CD4-positive, alpha-beta T cell treated with Interleukin-4 for 1 hour (primary cell): ENCODE measurements around the gene MAPK10.
A peak's percentile ranks its signal among the peaks of the same experiment; 100 is the strongest.
"Not testable (repeated sequence)": the region's sequence is repeated elsewhere in the genome, so short reads cannot be mapped to it uniquely, and the experiment has no call there.

ENCODE experiments used
- DNase-seq, 2 donors: peaks; one replicate each; pipeline ENCODE4 v3.0.0-alpha.2; 2020 to 2022

MAPK10 gene

DNA sequence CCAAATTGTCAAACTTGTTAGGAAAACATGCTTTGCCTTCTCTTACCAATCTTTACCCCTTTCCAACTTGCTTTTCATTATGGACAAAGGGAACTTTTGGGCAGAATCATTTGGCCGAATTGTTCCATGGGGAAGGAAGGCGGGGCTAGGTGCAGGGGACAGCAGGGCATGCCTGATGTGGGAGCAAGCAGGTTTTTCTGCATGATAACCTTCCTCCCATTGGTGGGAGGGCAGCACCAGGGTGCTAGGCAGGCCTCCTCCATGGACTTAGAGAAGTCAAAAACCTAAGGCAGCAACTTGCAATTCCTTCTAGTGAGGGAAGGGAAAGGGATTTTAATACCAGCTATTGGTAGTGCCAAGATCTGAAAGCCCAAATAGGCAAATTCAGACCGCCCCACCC lies 260.5 kb downstream of the MAPK10 start:
- no peak for DNase-seq

- DNase-seq: no peak
Observed at GRCh38 chr4:86098691-86099090, 261.2 kb downstream of the MAPK10 start.

GRCh38 chr4:86096373-86096772 lies 263.5 kb downstream of the MAPK10 start:
- DNase-seq: no peak

GRCh38 chr4:86092684-86093083 lies 267.2 kb downstream of the MAPK10 start:
- no peak for DNase-seq

DNA sequence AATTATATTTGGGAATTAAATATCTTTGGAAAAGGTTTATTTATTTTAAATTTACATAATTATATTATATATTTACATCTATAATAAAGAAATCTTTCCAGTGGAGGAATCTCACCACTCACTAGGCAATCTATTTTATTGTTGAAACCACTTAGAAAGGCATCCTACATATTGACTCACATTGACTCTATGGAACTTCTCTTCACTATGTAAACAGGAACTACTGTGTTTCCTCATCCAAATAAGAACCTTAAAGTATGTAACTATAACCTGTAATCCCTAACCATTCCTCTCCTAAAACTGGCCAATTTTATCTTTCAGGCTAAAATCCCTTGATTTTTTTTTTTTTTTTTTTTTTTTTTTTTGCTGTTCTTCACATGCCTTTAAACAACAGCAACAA lies 268.7 kb downstream of the MAPK10 start:
- DNase-seq: no peak

DNA sequence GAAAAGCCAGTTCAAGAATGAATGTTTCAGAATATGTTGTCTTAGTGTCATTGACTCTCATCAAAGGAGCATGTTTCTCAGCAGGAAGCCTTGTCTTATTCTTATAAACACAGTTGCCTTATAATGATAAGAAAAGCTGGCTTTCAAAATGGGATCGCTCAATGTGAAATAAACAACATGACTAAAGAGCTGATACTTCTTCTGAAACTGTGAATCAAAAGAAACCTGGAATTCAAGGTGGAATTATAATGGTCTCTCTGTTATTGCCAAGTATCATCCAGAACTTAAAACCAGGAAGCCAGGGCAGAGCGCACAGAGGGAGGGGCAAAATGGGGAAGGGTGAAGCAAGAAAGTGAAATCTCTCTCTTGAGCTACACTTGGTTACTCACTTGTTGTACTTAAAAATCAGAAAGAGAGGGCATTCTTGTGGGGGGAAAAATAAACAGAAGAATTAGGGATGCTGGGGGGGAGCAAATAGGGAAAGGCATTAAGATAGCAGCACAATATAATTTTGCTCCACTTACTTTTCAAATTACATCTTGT lies 270.0 kb downstream of the MAPK10 start:
- no peak for DNase-seq

- DNase-seq: no peak
Observed at GRCh38 chr4:86089053-86089452, 270.8 kb downstream of the MAPK10 start.

- not testable (repeated sequence) for DNase-seq
Observed at GRCh38 chr4:86075796-86076195, 284.1 kb downstream of the MAPK10 start.

- DNase-seq: no peak
Observed at GRCh38 chr4:86060341-86060740, 299.5 kb downstream of the MAPK10 start.

DNA sequence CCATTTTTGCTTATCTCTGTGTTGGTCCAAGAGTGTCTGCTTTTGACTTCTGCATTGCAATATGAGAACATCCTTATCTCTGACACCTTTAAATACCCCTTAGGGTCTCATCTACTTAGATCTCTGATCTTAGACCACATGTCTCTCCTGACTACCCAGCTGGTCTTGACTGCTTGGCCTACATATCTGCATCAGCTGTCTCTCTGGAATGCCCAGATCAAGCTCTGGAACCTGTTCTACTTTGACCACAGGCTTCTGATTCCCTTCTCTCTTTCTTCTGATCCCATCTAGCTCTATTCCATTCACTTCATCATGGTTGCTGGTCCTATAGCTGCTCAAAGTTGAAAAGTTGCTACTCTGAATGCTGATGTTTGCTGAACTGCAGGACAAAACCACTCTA lies 301.2 kb downstream of the MAPK10 start:
- DNase-seq: no peak

GRCh38 chr4:86055898-86056297 lies 304.0 kb downstream of the MAPK10 start:
- DNase-seq: no peak

GRCh38 chr4:86054286-86055032 lies 305.4 kb downstream of the MAPK10 start:
- DNase-seq: no peak

DNA sequence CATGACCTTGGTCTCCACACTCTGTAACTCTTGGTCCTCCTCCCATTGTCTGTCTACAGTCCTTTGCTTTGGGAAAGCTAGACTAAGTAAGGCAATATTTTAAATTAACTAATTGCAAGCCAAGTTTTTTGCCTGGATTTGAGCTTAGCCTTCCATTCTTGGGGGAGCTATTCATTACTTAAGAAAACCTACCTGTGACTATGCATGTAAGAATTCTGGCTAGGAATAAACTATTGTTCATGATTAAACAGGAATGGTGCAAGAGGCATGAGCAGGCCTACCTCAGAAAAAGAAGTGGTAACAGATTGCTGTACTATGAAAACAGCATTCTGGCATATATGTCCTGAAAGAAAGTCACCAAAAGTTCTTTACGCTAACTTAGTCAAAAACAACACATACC lies 309.4 kb downstream of the MAPK10 start:
- no peak for DNase-seq

- no peak for DNase-seq
Observed at GRCh38 chr4:86048426-86048825, 311.4 kb downstream of the MAPK10 start.

DNA sequence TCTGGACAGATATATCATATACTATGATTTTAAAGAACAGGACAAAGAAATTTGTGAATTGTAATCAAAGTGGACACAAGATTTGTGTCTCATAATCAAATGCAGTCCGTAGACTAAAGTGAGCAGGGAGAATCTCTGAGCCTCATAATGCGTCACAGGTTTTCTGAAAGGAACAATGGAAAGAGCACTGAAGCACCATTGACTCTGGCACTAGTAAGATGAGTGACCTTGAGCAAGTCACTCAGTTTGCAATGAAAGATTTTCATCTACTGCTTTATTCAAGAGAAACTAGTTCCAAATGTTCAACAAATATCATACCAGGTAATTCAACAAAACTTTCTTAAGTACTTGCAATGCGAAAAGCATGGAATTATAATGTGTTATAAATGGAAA lies 315.3 kb downstream of the MAPK10 start:
- no peak for DNase-seq

- DNase-seq: peak in 1 of 2 donors; percentile 13
Observed at GRCh38 chr4:86043755-86044592, 315.9 kb downstream of the MAPK10 start.

DNA sequence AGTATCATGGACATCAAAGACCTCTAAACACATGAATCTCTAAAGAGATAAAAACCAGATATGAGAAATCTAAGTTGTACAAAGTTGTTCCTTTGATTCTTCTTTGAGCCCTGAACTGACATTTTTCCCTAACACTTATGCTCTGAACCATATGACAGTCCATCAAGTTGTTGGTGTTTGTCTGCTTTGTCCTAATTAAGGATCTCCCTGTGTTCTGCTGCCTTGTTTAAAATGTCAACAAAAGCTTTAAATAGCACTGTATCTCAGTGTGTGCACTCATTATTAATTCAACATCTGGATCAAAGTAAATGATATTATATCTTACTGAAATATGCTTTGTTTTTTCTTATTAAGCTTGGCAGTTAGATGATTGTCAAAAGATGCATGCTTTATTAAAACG lies 321.8 kb downstream of the MAPK10 start:
- no peak for DNase-seq

DNA sequence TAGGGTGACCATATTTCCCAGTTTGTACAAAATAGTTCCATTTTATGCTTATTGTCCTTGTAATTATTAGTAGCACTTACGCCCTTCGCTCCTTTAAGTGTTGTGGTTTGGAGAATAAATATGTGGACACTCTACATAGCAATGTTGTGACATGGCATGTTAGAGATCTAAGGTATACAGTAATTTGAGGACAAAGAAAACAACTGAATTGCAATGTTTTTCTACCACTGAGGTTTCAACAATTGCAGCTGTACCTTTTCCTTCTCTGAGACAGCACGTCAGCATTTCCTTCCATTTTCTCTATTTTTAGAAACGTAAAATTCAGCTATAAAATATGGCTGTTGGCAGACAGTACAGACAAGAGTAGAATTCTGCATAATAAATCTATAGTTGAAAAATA lies 323.1 kb downstream of the MAPK10 start:
- DNase-seq: no peak

- no peak for DNase-seq
Observed at GRCh38 chr4:86035688-86036087, 324.2 kb downstream of the MAPK10 start.

DNA sequence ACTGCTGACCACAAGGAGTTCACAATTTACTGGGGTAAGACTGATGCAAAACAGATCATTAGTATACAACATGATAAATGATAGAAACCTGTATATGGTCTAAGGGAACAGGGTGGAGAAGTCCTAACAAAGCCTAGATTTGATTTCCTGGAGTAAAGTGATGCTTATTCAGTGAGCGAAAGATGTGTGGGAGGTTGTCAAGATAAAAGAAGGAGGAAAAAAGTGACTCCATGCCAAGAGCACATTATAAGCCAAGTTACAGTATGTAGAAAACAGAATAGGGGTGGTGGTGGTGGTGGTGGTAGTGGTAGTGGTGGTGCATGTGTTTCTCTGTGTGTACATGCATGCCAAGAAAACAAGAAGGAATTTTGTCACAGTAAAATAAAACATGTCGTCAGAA lies 325.2 kb downstream of the MAPK10 start:
- DNase-seq: no peak

DNA sequence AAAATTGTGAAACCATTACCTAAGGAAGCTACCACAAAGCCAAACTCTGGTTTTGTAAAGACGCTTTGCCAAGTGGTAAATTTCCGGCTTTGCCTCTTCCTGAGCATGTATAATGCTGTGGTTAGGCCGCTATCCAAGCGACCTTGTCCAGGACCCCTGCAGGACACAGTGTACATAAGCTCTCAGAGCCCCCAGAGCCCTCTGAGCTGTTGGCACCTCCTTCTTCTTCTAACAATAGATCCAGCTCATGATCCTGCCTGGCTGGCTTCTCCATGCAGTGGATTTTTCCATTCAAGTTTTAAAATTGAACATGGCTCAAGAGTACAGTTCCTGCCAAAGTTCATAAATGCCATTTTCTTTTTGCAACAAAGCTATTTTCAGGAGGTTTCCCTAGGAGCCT lies 326.7 kb downstream of the MAPK10 start:
- DNase-seq: no peak

GRCh38 chr4:86032476-86033022 lies 327.3 kb downstream of the MAPK10 start:
- no peak for DNase-seq

DNA sequence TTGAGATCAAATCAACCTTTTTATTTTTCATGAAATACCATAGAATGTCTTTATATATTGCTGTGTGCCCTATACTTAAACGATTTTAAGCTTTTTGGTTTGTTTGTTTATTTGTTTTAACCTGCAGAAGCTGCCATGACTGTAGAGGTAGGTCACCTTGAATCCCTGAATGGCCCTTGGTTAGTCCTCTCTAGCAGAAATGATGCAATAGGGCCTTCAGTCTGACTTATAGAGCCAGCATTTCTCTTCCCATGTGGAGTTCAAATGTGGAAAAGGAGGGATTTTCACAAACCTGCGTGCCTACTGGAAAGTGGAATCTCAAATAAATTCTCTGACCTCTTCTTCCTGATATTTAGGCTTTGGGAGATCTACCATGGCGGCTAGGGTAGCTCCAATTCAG lies 327.9 kb downstream of the MAPK10 start:
- DNase-seq: no peak

- DNase-seq: no peak
Observed at GRCh38 chr4:86026720-86027119, 333.1 kb downstream of the MAPK10 start.
